HepG2 (cell line): Measurements from ENCODE around the gene HDAC3. TPM values are rescaled to one million over a fixed set of nuclear protein-coding genes. Genes with fewer than 3 reads are reported as not detected.

Experiments
- CBX2 ChIP-seq, 2 experiments: fragments of 200-600 bp in 1 of 2; sonication (generic); formaldehyde crosslinking in 1 of 2; IDR thresholded peaks; 2 replicates each; pipeline versions ENCODE4 v1.7.0 to v1.8.1; 2018 to 2022; ENCODE audit warnings: low read depth in 2 of 2, low read length in 1 of 2, mild to moderate bottlenecking in 1 of 2, missing genetic modification reagents in 1 of 2
- EEA1 ChIP-seq: sonication (generic); formaldehyde crosslinking; IDR thresholded peaks from 2 replicates; pipeline ENCODE4 v1.5.1; 2020; ENCODE audit warnings: mild to moderate bottlenecking, missing genetic modification reagents, borderline replicate concordance
- ETV6 ChIP-seq: sonication (generic); formaldehyde crosslinking; conservative IDR thresholded peaks from 2 replicates; pipeline ENCODE4 v1.4.0; 2020; ENCODE audit warnings: missing genetic modification reagents
- FOSL1 ChIP-seq: sonication (generic); formaldehyde crosslinking; IDR thresholded peaks from 2 replicates; pipeline ENCODE4 v1.9.0; 2021; ENCODE audit warnings: missing genetic modification reagents, borderline replicate concordance
- GFI1 ChIP-seq: sonication (generic); formaldehyde crosslinking; IDR thresholded peaks from 2 replicates; pipeline ENCODE4 v1.5.0; 2020; ENCODE audit warnings: missing genetic modification reagents, mild to moderate bottlenecking, borderline replicate concordance
- HCFC1 ChIP-seq: fragments of 150-350 bp; IDR thresholded peaks from 2 replicates; pipeline ENCODE4 v1.6.1; 2014; ENCODE audit warnings: low read depth, low read length
- HHEX ChIP-seq: IDR thresholded peaks from 2 replicates; pipeline ENCODE4 v1.6.1; 2016; ENCODE audit warnings: control low read depth
- IKZF4 ChIP-seq: sonication (generic); formaldehyde crosslinking; IDR thresholded peaks from 2 replicates; pipeline ENCODE4 v1.5.1; 2020; ENCODE audit warnings: borderline replicate concordance, mild to moderate bottlenecking, low read depth, missing genetic modification reagents; ENCODE audit errors: not compliant biosample characterization
- KLF11 ChIP-seq: IDR thresholded peaks from 2 replicates; pipeline ENCODE4 v1.6.1; 2016; ENCODE audit warnings: missing compliant biosample characterization
- KLF15 ChIP-seq: sonication (generic); formaldehyde crosslinking; IDR thresholded peaks from 2 replicates; pipeline ENCODE4 v1.8.1; 2023; ENCODE audit warnings: borderline replicate concordance, mild to moderate bottlenecking, inconsistent platforms, missing genetic modification reagents, mixed read lengths
- MBNL3 ChIP-seq: fragments of 250-450 bp; sonication (Bioruptor Pico); conservative IDR thresholded peaks from 2 replicates; pipeline ENCODE4 v1.8.0; 2022; ENCODE audit warnings: mild to moderate bottlenecking, inconsistent platforms
- POLR2AphosphoS5 ChIP-seq: IDR thresholded peaks from 2 replicates; pipeline ENCODE4 v1.6.1; 2012; ENCODE audit warnings: low read depth, low read length
- SUZ12 ChIP-seq: fragments of 150-350 bp; IDR thresholded peaks from 2 replicates; pipeline ENCODE4 v1.6.1; 2014; ENCODE audit warnings: low read depth, low read length
- ZFP36 ChIP-seq: fragments of 150-350 bp; IDR thresholded peaks from 2 replicates; pipeline ENCODE4 v1.6.1; 2018; ENCODE audit warnings: borderline replicate concordance, low read length, low read depth; ENCODE audit not compliant: partially characterized antibody
- ZFP62 ChIP-seq: sonication (generic); formaldehyde crosslinking; IDR thresholded peaks from 2 replicates; pipeline ENCODE4 v1.4.0; 2020; ENCODE audit warnings: missing genetic modification reagents
- ZNF564 ChIP-seq: sonication (generic); formaldehyde crosslinking; IDR thresholded peaks from 2 replicates; pipeline ENCODE4 v1.8.1; 2023; ENCODE audit warnings: mild to moderate bottlenecking, missing genetic modification reagents
- ZNF839 ChIP-seq: sonication (generic); formaldehyde crosslinking; IDR thresholded peaks from 2 replicates; pipeline ENCODE4 v1.4.0; 2020; ENCODE audit warnings: missing genetic modification reagents, mild to moderate bottlenecking, borderline replicate concordance
- polyA plus RNA-seq, 8 experiments: library from polyadenylated mRNA; depleted of rRNA in 3 of 8; stranded (reverse) in 7 of 8; unstranded in 1 of 8; fragments of >200 nt; fragmentation: Illumina TruSeq in 4 of 8; extraction: Trizol in 4 of 8; gene quantifications; 2 replicates each; pipeline versions ENCODE4 v1.2.1 to v1.2.3, GENCODE V29; 2011 to 2016; ENCODE audit warnings: low read depth in 4 of 8, missing spikeins in 1 of 8, mixed read lengths in 1 of 8; ENCODE audit not compliant: insufficient read depth in 1 of 8
- total RNA-seq, 5 experiments: library from RNA; depleted of rRNA; stranded (reverse); fragments of >200 nt; fragmentation: Illumina TruSeq; extraction: Trizol; gene quantifications; 2 replicates each; pipeline ENCODE4 v1.2.3, GENCODE V29; 2016; ENCODE audit warnings: low read depth in 1 of 5
- TF ChIP-seq, protein P1 (sequence below): sonication (generic); formaldehyde crosslinking; IDR thresholded peaks from 2 replicates; pipeline ENCODE4 v1.5.1; 2020; ENCODE audit warnings: missing genetic modification reagents, mild to moderate bottlenecking, borderline replicate concordance
- TF ChIP-seq, protein P2 (sequence below): sonication (generic); formaldehyde crosslinking; IDR thresholded peaks from 2 replicates; pipeline ENCODE4 v1.8.1; 2023; ENCODE audit warnings: mild to moderate bottlenecking, missing genetic modification reagents, borderline replicate concordance
- TF ChIP-seq, protein P3 (sequence below): sonication (generic); formaldehyde crosslinking; IDR thresholded peaks from 2 replicates; pipeline ENCODE4 v1.8.0; 2022; ENCODE audit warnings: missing genetic modification reagents, low read depth, mild to moderate bottlenecking, borderline replicate concordance
- TF ChIP-seq, protein P4 (sequence below): IDR thresholded peaks from 2 replicates; pipeline ENCODE4 v1.6.1; 2018; ENCODE audit warnings: missing genetic modification reagents, mild to moderate bottlenecking, missing compliant biosample characterization
- TF ChIP-seq, protein P5 (sequence below): IDR thresholded peaks from 2 replicates; pipeline ENCODE4 v1.6.1; 2016; ENCODE audit warnings: missing compliant biosample characterization, missing genetic modification reagents, borderline replicate concordance

The HDAC3 gene
- total and polyA plus RNA-seq, 2 of the 13 experiments (the other 11 are each of a cell fraction or from before 2014, with no cell fraction given), result 84.0 to 94.1 TPM

DNA sequence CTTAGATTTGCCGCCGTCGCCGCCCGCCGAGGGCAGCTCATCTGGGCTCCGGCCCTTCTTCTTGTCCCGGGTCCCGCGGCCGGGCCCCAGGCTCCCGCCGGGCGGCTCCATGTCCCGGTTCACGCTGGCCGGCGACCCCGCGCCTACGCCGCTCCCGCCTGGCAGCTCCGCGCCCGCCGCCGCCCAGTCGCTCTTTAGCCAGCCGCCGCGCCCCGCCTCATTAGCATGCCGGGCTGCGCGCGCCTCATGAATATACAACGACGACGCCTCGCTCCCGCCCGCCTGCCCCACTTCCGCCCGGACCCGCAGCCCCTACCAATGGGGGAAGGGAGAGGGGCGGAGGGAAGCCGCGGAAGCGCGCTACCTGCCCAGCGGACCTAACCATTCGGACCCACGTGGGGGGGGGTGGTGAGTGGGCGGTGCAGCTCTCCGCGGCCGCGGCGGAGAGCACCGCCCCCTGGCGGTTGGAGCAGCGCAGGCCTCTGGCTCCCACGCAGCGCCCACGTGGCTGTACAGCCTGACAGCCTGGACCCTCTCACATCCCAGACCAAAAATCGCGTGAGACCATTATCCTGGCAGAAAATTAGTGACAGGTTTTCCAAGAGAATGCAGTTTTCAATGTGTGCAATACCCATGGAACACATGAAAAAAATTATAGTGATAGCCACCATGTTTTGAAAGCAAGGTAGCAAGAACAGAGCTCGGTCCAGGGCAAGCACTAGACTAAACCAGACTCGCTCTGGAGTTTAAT lies 17.7 kb downstream of the HDAC3 start, which contains the start of gene DIAPH1 (continued):
- TF ChIP-seq, protein P1, sequence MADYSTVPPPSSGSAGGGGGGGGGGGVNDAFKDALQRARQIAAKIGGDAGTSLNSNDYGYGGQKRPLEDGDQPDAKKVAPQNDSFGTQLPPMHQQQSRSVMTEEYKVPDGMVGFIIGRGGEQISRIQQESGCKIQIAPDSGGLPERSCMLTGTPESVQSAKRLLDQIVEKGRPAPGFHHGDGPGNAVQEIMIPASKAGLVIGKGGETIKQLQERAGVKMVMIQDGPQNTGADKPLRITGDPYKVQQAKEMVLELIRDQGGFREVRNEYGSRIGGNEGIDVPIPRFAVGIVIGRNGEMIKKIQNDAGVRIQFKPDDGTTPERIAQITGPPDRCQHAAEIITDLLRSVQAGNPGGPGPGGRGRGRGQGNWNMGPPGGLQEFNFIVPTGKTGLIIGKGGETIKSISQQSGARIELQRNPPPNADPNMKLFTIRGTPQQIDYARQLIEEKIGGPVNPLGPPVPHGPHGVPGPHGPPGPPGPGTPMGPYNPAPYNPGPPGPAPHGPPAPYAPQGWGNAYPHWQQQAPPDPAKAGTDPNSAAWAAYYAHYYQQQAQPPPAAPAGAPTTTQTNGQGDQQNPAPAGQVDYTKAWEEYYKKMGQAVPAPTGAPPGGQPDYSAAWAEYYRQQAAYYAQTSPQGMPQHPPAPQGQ, result no peak
- TF ChIP-seq, protein P2, sequence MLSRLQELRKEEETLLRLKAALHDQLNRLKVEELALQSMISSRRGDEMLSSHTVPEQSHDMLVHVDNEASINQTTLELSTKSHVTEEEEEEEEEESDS (CRISPR knock-in tag), result no peak
- TF ChIP-seq FOSL1 (CRISPR knock-in tag) (no peak), GFI1 (peak; percentile 71), ETV6 (CRISPR knock-in tag) (peak; percentile 65; the same call in 1 of the 2 replicates), ZNF839 (CRISPR knock-in tag) (no peak), MBNL3 (CRISPR knock-in tag) (no peak), SUZ12 (no peak), HCFC1 (peak; percentile 63; the same call in 1 of the 2 replicates), ZFP36 (no peak), POLR2AphosphoS5 (no peak; the same call in 1 of the 2 replicates), ZNF564 (CRISPR knock-in tag) (peak; percentile 68; the same call in 1 of the 2 replicates), KLF11 (CRISPR knock-in tag) (0 out of 2 replicates have a peak, but pooled peaks have one; percentile 40), IKZF4 (CRISPR knock-in tag) (no peak), KLF15 (CRISPR knock-in tag) (peak; percentile 79; the same call in 1 of the 2 replicates), ZFP62 (CRISPR knock-in tag) (0 out of 2 replicates have a peak, but pooled peaks have one; percentile 58), EEA1 (CRISPR knock-in tag) (no peak), CBX2 (IDR thresholded peaks at IDR 0.05; ENCODE audit: low read depth, low read length) (no peak), CBX2 (CRISPR knock-in tag; IDR thresholded peaks at IDR 0.05; ENCODE audit: low read depth) (no peak), HHEX (CRISPR knock-in tag) (no peak)
- TF ChIP-seq, protein P3, sequence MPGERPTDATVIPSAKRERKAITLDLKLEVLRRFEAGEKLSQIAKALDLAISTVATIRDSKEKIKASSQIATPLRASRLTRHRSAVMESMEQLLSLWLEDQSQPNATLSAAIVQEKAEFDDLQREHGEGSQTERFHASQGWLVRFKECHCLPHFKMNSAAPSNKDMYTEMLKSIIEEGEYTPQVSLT (CRISPR knock-in tag), result no peak; the same call in 1 of the 2 replicates
- TF ChIP-seq, protein P4, sequence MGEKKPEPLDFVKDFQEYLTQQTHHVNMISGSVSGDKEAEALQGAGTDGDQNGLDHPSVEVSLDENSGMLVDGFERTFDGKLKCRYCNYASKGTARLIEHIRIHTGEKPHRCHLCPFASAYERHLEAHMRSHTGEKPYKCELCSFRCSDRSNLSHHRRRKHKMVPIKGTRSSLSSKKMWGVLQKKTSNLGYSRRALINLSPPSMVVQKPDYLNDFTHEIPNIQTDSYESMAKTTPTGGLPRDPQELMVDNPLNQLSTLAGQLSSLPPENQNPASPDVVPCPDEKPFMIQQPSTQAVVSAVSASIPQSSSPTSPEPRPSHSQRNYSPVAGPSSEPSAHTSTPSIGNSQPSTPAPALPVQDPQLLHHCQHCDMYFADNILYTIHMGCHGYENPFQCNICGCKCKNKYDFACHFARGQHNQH (CRISPR knock-in tag), result peak; percentile 65; the same call in 1 of the 2 replicates
- TF ChIP-seq, protein P5, sequence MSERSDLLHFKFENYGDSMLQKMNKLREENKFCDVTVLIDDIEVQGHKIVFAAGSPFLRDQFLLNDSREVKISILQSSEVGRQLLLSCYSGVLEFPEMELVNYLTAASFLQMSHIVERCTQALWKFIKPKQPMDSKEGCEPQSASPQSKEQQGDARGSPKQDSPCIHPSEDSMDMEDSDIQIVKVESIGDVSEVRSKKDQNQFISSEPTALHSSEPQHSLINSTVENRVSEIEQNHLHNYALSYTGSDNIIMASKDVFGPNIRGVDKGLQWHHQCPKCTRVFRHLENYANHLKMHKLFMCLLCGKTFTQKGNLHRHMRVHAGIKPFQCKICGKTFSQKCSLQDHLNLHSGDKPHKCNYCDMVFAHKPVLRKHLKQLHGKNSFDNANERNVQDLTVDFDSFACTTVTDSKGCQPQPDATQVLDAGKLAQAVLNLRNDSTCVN (CRISPR knock-in tag), result peak; percentile 38; the same call in 1 of the 2 replicates
